NCI-H2171 (cell line): ENCODE measurements around the gene NMU.
A peak's percentile ranks its signal among the peaks of the same experiment; 100 is the strongest.
"Not testable (repeated sequence)": the region's sequence is repeated elsewhere in the genome, so short reads cannot be mapped to it uniquely, and the experiment has no call there.

Source experiments
- DNase-seq: peaks from one replicate; lab custom pipeline; 2025; lab: John Stamatoyannopoulos, UW

Gene NMU, protein sequence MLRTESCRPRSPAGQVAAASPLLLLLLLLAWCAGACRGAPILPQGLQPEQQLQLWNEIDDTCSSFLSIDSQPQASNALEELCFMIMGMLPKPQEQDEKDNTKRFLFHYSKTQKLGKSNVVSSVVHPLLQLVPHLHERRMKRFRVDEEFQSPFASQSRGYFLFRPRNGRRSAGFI

DNA sequence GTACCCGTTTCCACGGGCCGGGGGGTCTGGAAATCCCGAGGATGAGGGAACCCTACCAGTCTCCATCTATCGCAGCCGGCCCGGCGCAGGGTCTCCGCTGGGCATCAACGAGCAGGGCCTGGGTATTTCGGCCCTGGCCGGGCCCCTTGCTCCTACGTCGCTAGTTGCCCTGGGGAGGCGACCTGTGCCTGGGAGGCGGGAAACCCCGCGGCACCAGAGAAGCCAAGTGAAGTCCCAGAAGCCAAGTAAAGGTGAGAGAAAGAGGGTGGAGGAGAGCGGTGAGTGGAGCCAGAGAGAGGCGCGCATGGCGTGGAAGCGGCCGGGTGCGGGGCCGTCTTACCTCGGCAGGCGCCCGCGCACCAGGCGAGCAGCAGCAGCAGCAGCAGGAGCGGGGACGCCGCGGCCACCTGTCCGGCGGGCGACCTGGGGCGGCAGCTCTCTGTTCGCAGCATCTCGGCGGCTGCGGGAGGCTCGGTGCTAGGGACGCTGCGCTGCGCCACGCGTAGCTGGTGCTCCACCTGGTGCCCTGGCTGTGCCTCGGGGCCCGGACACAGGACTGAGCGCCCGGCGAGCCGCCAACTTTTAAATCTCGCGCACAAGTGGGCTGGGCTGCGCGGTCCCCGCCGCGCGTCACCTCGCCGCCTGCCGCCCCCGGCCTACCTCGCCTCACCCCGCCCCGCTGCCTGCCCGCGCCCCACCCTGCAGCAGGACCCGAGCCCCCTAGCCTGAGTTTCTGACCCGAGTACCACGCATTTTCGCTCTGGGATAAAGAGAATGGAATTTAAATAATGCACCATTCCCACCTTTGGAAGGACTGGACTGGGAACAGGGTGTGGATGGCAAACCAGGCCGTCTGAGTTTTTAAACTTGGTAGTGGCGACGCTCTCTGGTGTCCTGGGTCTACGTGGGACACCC is at the start of gene NMU:
NMU (minus strand) TSS at position 558 of the 915 bp plus-strand sequence; CDS start at position 452, 106 bp downstream.
- peak; percentile 15 for DNase-seq

DNA sequence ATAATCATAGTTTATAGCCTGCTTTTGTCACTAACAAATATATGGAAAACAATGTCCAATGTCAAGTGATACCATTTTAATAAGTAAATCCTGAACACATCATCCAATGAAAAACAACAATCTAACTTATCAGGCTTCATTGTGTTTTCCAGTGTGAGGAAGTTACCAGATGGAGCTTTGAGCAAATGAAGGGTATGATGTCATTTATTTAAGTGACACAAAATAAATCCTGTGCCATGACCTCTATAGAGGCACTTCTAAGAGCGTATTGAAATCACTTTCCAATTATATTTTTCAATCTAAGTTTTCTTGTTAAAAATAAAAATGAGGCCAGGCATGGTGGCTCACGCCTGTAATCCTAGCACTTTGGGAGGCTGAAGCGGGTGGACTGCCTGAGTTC is 48.2 kb upstream of the NMU start:
- DNase-seq = no peak

DNA sequence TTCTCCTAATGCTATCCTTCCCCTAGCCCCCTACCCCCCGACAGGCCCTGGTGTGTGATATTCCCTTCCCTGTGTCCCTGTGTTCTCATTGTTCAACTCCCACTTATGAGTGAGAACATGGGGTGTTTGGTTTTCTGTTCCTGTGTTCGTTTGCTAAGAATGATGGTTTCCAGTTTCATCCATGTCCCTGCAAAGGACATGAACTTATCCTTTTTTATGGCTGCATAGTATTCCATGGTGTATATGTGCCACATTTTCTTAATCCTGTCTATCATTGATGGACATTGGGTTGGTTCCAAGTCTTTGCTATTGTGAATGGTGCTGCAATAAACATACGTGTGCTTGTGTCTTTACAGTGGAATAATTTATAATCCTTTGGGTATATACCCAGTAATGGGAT is 46.7 kb upstream of the NMU start:
- DNase-seq = not testable (repeated sequence)

DNA sequence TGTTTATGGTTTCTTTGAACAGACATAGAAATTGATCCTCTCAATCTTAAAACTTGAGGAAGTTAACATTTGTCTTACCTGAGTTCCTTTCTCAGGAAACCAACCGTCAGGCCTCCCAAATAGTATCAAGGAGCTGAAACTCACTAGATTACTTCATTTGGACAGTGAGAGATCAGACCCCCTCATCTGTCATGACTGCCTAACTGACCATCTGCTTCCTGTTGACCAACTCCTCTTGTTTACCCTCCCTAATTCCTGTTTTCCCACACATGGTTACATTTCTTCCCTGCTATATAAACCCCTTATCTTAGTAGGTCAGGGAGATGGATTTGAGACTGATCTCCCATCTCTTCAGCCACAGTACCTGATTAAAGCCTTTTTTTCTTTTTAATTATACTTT is 46.2 kb upstream of the NMU start:
- no peak for DNase-seq

DNA sequence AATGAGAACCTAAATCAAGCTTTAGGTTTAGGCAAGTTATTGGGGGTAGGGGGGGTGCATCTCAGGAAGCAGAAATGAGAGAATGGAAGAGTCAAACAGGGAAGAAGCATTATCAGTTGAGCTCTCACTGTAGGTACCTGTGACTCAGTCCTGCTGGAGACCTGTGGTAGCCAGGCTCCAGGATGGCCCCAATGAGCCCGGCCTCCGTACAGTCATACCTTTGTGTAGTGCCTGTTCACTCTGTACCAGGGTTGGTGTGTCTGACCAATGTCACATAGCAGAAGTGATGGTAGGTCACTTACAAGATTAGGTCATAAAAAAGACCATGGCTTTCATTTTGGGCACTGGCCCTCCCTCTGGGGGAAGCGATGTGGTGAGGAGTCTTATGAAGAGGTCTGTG is 45.3 kb upstream of the NMU start:
- no peak for DNase-seq

DNA sequence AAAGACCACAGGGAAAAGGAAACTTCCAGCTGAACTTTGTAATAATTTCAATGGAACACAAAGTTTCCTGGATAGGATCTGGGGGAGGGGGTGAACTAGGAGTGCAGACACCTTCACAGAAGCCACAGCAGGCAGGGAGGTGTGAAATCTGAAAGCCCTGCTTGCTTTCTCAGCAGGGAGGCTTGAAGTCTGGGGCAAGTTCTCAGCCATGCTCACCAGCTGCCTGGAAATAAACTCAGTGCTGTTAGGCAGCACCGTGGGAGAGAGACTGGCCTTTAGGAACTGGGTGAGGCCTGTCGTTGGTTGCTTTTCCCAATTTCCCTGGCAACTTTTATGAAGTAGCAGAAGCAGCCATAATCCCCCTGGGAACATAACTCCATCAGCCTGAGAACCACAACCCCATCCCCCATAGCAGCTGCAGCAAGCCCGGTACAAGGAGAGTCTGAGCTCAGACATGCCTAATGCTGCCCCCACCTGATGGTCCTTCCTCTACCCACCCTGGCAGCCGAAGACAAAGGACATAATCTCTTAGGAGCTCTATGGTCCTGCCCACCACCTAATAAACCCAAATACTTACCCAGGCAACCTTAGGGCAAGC is 39.2 kb upstream of the NMU start:
- DNase-seq = peak; percentile 29

DNA sequence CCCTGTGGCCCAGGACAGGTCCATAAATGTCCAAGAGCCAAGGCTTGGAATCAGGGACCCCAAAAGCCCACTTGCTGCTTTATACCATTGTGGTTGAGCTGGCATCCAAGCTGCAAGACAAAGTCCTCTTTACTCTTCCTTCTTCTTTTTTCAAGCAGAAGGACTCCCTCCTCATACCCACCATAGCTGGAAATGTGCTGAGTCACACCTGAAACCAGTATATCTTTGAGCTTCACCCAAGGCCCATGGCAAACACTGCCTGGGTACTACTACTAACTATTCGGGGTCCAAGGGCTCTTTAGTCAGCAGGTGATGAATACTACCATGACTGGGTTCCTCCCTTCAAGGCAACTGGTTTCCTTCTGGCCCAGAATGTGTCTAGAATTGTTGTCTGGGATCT is 37.3 kb upstream of the NMU start:
- DNase-seq = no peak

DNA sequence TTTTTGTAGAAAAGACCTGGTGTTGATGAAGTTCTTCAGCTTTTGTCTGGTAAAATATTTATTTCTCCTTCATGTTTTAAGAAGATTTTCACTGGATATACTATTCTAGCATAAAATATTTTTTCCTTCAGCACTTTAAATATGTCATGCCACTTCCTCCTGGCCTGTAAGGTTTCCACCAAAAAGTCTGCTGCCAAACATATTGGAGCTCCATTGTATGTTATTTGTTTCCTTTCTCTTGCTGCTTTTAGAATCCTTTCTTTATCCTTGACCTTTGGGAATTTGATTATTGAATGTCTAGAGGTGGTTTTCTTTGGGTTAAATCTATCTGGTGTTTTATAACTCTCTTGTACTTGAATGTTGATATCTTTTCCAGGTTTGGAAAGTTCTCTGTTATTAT is 35.6 kb upstream of the NMU start:
- DNase-seq = no peak

DNA sequence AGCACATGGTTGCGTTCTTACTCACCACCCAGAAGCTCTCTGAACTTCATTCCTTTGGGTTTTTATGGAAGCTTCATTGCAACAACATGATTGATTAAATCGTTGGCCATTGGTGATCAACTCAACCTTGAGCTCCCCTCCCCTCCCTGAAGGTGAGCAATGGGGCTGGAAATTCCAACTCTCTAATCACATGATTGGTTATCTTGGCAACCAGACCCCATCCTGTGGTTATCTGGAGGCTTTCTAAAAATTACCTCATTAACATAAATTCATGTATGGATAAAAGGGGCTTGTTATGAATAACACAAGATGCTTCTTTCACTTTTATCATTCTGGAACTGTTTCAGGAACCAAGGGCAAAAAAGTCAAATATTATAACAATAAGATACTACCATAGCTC is 34.6 kb upstream of the NMU start:
- DNase-seq = no peak

DNA sequence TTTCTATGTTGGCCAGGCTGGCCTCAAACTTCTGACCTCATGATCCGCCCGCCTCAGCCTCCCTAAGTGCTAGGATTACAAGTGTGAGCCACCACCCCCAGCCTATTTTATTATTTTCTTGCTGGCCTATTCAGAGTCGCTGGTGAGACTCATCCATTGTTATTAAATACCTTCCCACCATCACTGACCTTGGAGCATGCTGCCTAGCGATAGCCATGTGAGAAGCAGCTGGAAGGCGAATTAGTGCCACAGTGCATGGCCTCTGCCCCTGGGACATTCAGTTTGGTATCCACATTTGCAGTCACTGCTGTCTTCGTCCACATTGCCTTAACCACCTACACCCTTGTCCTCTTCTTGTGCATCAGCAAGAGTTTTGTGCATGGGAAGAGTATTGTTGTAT is 32.4 kb upstream of the NMU start:
- no peak for DNase-seq

DNA sequence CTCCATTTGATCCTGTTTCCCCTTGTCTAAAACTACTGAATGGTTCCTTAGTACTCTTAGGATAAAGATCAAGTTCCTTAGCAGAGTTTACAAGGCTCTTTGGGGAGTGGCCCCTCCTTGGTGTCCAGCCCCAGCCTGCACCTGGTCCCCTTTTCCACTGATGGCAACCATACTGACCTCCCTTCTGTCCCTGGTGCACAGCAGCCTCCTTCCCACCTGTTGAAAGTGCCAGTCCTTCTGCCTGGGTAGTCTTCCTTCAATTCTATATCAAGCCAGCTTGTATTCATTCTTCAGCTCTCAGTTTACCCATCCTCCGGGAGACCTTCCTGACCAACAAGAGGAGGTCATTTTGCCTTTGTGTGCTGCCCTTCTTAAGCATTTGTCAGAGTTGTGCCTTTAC is 30.4 kb upstream of the NMU start:
- no peak for DNase-seq

DNA sequence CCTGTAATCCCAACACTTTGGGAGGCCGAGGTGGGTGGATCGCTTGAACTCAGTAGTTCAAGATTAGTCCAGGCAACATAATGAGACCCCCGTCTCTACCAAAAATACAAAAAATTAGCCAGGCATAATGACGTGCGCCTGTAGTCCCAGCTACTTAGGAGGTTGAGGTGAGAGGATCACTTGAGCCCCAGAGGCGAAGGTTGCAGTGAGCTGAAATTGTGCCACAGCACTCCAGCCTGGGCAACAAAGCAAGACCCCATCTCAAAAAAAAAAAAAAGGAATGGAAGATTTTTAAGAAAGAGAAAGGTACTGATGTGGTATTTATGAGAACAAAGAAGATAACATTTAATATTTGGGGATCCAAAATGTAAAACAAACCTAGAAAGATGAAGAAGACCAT is 27.0 kb upstream of the NMU start:
- no peak for DNase-seq

DNA sequence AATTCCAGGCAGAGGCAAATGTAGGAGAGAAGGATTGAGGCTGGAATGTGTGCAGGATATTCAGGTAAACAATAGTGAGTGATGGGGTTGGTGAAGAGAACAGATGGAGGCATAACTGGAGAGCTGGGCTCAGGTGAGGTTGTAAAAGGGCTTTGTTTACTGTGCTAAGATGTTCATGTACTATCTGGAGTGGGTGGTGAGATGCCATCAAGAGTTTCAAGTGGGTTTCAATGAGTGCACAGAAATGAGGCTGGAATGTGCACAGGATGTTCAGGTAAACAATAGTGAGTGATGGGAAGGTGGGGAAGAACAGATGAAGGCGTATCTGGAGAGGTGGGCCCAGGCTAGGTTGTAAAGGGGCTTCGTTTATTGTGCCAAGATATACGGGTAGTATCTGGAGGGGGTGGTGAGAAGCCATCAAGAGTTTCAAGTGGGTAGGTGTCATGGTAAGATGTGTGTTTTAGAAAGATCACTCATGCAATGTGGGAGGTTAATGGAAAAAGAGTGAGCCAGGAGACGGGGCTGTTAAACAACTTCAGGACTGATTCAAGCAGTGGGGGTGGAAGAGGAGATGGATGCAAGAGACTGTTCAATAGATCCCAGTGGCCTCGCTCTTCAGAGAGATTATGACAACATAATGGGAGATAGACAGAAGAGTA is 25.4 kb upstream of the NMU start:
- no peak for DNase-seq

DNA sequence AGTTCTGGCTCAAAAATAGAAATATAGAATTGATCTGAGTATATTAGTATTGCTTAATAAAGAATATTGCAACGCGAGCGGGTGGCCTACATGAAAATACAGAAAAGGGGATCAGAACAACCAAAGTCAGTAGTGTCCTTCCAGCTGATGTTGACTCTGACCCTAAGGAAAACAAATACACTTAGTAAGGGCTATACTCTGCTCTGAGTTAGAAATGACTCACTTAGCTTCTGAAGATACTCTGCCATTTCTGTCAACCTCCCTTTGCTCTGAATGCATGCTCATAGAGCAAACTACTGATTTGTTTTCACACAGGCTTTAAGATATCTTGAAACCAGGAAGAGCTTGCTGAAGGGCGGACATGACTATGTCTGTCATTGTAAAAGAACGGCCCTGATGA is 22.6 kb upstream of the NMU start:
- DNase-seq = no peak

DNA sequence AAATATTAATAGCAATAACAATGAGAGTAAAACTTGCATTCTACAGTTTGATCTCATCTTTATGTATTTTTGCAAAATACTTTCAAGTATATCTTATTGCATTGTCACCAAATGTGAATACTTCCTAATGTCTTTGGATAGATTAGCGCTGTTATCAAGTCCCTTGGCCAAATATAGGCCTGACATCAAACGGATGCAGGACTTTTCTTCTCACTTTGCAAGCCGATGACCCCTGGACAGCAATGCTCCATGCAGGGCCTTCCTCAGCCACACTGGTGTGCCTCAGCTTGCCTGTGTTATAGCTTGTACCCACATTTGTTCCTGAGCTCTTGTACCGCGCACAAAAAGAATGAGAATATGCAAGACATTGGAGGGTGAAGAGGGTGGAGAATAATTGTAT is 18.0 kb upstream of the NMU start:
- no peak for DNase-seq

DNA sequence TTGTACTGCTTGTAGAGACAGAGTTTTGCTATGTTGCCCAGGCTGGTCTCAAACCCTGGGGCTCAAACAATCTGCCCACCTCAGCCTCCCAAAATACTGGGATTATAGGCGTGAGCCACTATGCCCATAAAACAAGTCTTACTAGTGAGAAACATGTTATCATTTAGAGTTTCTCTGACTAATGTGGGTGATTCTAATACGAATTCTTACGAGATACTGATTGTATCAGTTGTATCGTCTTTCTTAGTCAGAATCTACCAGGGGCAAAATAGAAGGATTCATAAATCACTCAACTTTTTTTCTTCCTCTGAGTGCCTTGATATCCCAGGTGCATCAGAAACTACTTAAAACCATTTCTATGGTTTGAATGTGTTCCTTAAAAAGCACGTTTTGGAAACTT is 14.4 kb upstream of the NMU start:
- no peak for DNase-seq

DNA sequence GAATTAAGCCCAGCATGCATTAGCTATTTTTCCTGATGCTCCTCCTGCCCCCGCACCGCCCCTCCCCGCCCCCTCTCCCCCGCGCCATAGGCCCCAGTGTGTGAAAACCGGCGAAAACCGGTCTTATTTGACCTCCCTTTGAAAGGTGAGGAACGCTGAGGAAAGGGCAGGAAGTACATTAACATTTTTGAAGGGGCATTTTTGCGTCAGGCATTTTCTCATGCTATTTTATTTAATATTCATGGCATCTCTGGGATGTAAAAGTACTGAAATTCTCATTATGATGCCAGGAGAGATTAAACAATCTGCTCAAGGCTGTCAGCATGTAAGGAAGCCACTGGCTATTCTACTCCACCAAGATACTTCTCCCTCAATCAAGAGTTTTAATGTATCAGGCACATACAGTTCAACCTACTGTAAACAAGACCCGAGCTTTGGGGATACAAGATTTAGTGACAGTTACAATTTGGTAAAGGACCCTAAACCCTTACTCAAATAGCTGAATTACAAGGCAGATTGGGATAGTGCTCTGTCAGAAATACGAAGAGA is 1.2 kb upstream of the NMU start:
- DNase-seq = no peak

DNA sequence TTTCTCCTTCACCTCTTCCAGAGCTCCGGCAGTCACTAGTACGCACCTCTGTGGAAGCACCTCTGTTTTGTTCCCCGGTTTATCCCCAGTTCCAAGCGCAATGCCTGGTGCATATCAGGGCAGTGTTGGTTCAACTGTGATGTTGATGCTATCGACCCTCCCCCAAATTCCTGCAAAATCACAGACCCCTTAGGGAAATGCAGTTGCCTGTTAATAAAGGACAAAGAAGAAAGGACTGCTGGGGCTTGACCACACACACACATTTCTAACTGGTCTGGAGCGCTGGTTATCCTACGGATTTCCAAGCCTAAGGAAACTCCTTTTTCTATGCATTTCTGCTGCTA is 530 bp upstream of the NMU start:
- no peak for DNase-seq

DNA sequence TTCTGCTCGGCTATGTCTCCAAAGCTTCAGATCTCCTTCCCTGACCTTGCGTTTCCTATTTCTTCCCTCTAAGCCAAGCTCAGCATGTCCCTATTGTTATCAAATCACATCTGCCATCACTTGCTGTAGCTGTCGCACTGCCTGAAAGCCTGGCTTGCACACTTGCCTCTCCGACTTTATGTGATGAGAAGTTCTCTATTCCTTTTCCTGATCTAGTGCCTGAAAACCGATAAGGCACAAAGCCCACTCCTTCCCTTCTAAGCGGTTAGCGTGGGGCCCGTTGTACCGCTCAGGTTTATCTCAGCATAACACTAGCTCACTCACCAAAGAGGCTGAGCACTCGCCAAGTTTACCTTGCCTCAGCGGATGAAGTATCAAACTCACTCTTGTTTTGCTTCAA is 816 bp downstream of the NMU start:
- DNase-seq = no peak

DNA sequence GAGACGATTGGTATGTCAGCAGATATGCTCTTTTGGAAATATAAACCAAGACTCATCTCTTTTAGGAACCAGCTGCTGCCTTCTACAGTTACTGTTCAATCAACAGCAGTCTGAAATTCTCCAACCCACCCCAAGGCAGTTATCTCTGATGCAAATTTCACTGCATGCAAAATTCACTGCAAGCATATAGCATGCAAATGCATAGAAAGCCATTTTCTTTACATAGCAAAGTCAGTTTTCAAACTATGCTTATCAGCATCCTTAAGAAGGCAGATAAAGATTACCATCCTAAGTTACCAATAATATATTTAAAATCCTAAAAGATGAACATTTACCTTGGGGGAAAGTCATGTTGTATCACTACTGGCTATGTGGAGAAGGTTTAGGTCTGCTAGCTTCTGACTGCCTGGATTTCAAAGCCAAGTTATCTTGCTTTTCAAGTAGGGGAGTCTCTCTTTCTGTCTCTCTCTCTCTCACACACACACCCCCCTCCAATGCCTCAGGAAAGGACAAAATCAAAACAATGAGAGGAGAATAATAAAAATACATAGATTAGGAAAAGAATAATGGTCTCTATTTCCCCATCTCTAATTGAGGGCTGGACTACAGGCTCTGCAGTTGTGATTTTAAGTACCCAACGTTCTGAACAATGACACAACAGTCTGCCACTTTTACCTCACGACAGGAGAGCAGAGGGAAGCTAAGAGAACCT is 1.5 kb downstream of the NMU start:
- DNase-seq = no peak

DNA sequence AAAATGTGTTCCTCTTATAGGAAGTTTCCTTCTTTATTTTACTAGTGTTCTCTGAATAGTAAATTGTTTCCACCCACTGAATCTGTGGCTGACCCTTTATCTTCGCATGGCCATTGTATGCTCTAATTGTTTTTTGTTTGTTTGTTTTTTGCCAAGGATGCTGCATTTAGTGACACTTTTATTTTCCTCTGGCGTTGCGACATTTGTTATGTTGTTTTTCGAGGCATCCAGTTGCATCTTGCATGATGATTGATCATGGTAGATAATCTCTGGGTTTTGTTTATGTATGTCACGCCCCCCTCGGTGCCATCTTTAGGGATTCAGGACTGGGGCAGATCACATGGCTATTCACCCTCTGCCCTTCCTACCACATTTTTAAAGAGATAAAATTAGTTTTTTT is 2.2 kb downstream of the NMU start:
- no peak for DNase-seq

DNA sequence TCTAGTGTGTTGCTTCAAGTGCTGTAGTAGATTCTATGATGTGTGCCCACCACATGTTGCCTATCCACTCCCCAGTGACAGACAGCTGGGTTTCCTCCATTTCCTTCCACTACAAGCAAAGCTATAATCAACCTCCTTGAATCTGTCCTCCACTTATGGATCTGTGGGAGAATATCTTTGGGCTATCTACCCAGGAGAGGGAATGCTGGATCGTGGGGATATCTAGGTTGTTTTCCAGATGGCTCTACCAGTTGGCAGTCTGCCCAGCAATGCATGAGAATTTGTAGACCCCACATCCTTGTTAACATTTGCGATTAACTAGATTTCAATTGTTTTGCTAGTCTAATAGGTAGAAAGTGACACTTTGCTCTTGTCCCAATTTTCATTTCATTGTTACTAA is 10.3 kb downstream of the NMU start:
- no peak for DNase-seq
